Stimulated activated CD4-positive, alpha-beta T cell treated with anti-CD3 and anti-CD28 coated beads, Interleukin-1b, Interleukin-23, amount 100 ng/mL, for 48 hours (primary cell): ENCODE results near the gene TEDC1.
A peak's percentile ranks its signal among the peaks of the same experiment; 100 is the strongest.

Experiments
- DNase-seq: peaks from one replicate; pipeline ENCODE4 v3.0.0-alpha.2; 2020

The TEDC1 gene

GRCh38 chr14:105486163-105486973 lies 4.7 kb upstream of the TEDC1 start, which contains the start of gene CRIP1:
CRIP1 (plus strand) TSS chr14:105486886; CDS start chr14:105487260, 374 bp downstream.
- no peak for DNase-seq

- DNase-seq, result no peak
Observed at GRCh38 chr14:105486974-105487448, 4.0 kb upstream of the TEDC1 start.

- DNase-seq, result peak; percentile 44
Observed at GRCh38 chr14:105487449-105487985, 3.5 kb upstream of the TEDC1 start.

GRCh38 chr14:105487986-105488777 lies 2.9 kb upstream of the TEDC1 start:
- no peak for DNase-seq

GRCh38 chr14:105488781-105489541 lies 2.1 kb upstream of the TEDC1 start:
- no peak for DNase-seq

GRCh38 chr14:105489542-105490266 lies 1.3 kb upstream of the TEDC1 start:
- peak; percentile 85 for DNase-seq

- DNase-seq, result no peak
Observed at GRCh38 chr14:105490267-105490571, 827 bp upstream of the TEDC1 start.

GRCh38 chr14:105491366-105491973 lies 424 bp downstream of the TEDC1 start:
- DNase-seq, result peak; percentile 95

GRCh38 chr14:105492031-105492970 lies 1.3 kb downstream of the TEDC1 start:
- DNase-seq, result no peak

- DNase-seq, result no peak
Observed at GRCh38 chr14:105492971-105493871, 2.2 kb downstream of the TEDC1 start.

- no peak for DNase-seq
Observed at GRCh38 chr14:105493921-105494605, 3.0 kb downstream of the TEDC1 start.

- DNase-seq, result no peak
Observed at GRCh38 chr14:105494606-105494929, 3.5 kb downstream of the TEDC1 start.

- no peak for DNase-seq
Observed at GRCh38 chr14:105495101-105495989, 4.3 kb downstream of the TEDC1 start.

GRCh38 chr14:105495990-105496830 lies 5.2 kb downstream of the TEDC1 start:
- no peak for DNase-seq

GRCh38 chr14:105496831-105497591 lies 6.0 kb downstream of the TEDC1 start:
- no peak for DNase-seq
